Nephron progenitor cell (in vitro differentiated cells): ENCODE data around the gene ALG1L2.
"Not testable (repeated sequence)": the region's sequence is repeated elsewhere in the genome, so short reads cannot be mapped to it uniquely, and the experiment has no call there.

ENCODE experiments used
- DNase-seq: peaks from one replicate; pipeline ENCODE4 v3.0.0; 2021
- H3K27ac Mint-ChIP-seq: 2 replicates; pipeline ENCODE4 v1.8.0; 2021; ENCODE audit warnings: mild to moderate bottlenecking, moderate library complexity, mixed read lengths
- H3K27me3 Mint-ChIP-seq: 2 replicates; pipeline ENCODE4 v1.8.0; 2021; ENCODE audit warnings: mild to moderate bottlenecking, low read depth, mixed read lengths; ENCODE audit not compliant: poor library complexity
- H3K36me3 Mint-ChIP-seq: 2 replicates; pipeline ENCODE4 v1.8.0; 2021; ENCODE audit warnings: low read depth, mixed read lengths
- H3K4me1 Mint-ChIP-seq: 2 replicates; pipeline ENCODE4 v1.8.0; 2021; ENCODE audit warnings: mixed read lengths
- H3K4me3 Mint-ChIP-seq: 2 replicates; pipeline ENCODE4 v1.8.0; 2021; ENCODE audit warnings: mild to moderate bottlenecking, moderate library complexity, mixed read lengths
- H3K9me3 Mint-ChIP-seq: 2 replicates; pipeline ENCODE4 v1.8.0; 2021; ENCODE audit warnings: mild to moderate bottlenecking, moderate library complexity, mixed read lengths
- TF ChIP-seq, protein P1 (sequence below): fragments of 200-600 bp; sonication (generic); IDR thresholded peaks from 2 replicates; pipeline ENCODE4 v1.5.0; 2021; ENCODE audit warnings: antibody characterized with exemption

Gene ALG1L2

DNA sequence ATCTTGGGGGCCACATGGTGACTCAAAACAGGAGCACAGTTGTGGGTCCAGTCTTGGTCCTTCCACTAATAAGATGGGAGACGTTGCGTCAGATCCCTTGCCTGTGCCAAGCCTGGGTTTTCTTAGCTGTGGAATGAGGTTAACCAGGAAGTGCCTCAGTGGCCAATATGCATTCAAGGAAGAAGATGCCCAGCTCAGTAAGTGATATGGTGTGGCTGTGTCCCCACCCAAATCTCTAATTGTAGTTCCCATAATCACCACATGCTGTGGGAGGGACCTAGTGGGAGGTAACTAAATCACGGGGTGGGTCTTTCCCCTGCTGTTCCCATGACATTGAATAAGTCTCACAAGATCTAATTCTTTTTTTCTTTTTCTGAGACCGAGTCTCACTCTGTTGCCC lies 6.4 kb downstream of the ALG1L2 start:
- Mint-ChIP-seq H3K4me3 (no peak overlapping the region), H3K27ac (no peak overlapping the region), H3K4me1 (no peaks in the 10 kb centered on the region), H3K36me3 (no peaks in the 10 kb centered on the region), H3K9me3 (peaks cover 13% of the 10 kb centered on the region), H3K27me3 (peaks cover 2% of the 10 kb centered on the region)
- no peak for DNase-seq
- TF ChIP-seq, protein P1, sequence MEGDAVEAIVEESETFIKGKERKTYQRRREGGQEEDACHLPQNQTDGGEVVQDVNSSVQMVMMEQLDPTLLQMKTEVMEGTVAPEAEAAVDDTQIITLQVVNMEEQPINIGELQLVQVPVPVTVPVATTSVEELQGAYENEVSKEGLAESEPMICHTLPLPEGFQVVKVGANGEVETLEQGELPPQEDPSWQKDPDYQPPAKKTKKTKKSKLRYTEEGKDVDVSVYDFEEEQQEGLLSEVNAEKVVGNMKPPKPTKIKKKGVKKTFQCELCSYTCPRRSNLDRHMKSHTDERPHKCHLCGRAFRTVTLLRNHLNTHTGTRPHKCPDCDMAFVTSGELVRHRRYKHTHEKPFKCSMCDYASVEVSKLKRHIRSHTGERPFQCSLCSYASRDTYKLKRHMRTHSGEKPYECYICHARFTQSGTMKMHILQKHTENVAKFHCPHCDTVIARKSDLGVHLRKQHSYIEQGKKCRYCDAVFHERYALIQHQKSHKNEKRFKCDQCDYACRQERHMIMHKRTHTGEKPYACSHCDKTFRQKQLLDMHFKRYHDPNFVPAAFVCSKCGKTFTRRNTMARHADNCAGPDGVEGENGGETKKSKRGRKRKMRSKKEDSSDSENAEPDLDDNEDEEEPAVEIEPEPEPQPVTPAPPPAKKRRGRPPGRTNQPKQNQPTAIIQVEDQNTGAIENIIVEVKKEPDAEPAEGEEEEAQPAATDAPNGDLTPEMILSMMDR, result no peak

GRCh38 chr3:130090681-130091080 lies 9.1 kb downstream of the ALG1L2 start:
- H3K4me3 Mint-ChIP-seq, H3K36me3 Mint-ChIP-seq, H3K4me1 Mint-ChIP-seq, H3K27me3 Mint-ChIP-seq, H3K27ac Mint-ChIP-seq, DNase-seq: not testable (repeated sequence)
- peaks cover 13% of the 10 kb centered on the region for H3K9me3 Mint-ChIP-seq

DNA sequence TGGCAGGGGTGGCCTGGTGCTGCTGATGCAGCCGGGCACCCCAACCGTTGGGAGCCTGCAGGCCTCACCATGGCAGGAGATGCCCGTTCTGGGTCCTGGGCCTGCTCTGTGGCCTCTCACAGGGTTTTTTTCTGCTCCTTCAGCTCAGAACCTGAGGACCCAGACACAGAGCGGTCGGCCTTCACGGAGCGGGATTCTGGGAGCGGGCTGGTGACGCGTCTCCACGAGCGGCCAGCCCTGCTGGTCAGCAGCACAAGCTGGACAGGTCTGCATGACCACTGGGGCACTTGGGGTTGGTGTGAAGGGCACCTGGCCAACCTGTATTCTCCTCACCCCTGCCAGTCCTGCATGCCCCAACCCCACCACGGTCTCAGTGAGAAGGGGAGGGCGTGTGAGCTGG lies 10.3 kb downstream of the ALG1L2 start:
- H3K4me3 Mint-ChIP-seq, result no peak overlapping the region
- H3K4me1 Mint-ChIP-seq, result peaks cover 5% of the 10 kb centered on the region
- no peaks in the 10 kb centered on the region for H3K27me3 Mint-ChIP-seq
- peaks cover 13% of the 10 kb centered on the region for H3K9me3 Mint-ChIP-seq
- H3K36me3 Mint-ChIP-seq, result no peaks in the 10 kb centered on the region
- no peak overlapping the region for H3K27ac Mint-ChIP-seq
- TF ChIP-seq, protein P1, result no peak
- no peak for DNase-seq

- no peaks in the 10 kb centered on the region for H3K36me3 Mint-ChIP-seq
- no peaks in the 10 kb centered on the region for H3K9me3 Mint-ChIP-seq
- H3K27me3 Mint-ChIP-seq, result no peaks in the 10 kb centered on the region
- no peak overlapping the region for H3K4me3 Mint-ChIP-seq
- DNase-seq, result no peak
- no peak overlapping the region for H3K27ac Mint-ChIP-seq
- H3K4me1 Mint-ChIP-seq, result peaks cover 15% of the 10 kb centered on the region
- TF ChIP-seq, protein P1, result no peak
Observed at GRCh38 chr3:130093741-130094391, 12.2 kb downstream of the ALG1L2 start.

DNA sequence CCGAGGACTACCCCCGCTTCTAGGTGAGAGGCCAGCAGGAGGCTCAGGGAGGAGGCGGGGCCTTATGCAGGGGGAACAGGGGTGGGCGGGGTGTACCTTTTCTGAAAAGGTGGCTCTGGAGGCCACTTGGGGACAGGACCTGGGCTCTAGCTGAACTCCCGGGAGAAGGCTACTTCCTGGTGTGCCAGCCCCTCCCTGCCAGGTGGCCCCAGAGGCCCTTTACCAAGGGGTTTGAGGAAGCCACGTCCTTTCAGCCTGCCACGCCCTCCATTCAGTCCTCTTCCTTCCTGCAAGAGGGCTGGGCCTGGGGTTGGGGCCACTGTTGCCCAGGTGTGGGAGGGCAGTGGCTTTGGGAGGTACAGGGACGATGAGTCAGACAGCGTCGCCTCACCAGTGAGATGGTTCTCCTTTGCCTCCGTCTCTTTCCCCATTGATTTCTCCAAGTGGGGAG lies 12.9 kb downstream of the ALG1L2 start:
- not testable (repeated sequence) for H3K27me3 Mint-ChIP-seq, H3K9me3 Mint-ChIP-seq, DNase-seq, H3K4me3 Mint-ChIP-seq, H3K27ac Mint-ChIP-seq, H3K36me3 Mint-ChIP-seq
- peaks cover 15% of the 10 kb centered on the region for H3K4me1 Mint-ChIP-seq

GRCh38 chr3:130095858-130096257 lies 14.2 kb downstream of the ALG1L2 start:
- not testable (repeated sequence) for DNase-seq, H3K27ac Mint-ChIP-seq, H3K36me3 Mint-ChIP-seq, H3K4me3 Mint-ChIP-seq, H3K27me3 Mint-ChIP-seq, H3K9me3 Mint-ChIP-seq
- peaks cover 15% of the 10 kb centered on the region for H3K4me1 Mint-ChIP-seq

- H3K9me3 Mint-ChIP-seq, H3K27ac Mint-ChIP-seq, H3K36me3 Mint-ChIP-seq, DNase-seq, H3K4me3 Mint-ChIP-seq, H3K27me3 Mint-ChIP-seq: not testable (repeated sequence)
- H3K4me1 Mint-ChIP-seq, result peaks cover 15% of the 10 kb centered on the region
Observed at GRCh38 chr3:130097096-130097495, 15.5 kb downstream of the ALG1L2 start.
